TTC549 (cell line): ENCODE results near the gene ERI3.

ENCODE experiments used
- FAIRE-seq: peaks from 2 replicates; lab custom pipeline; 2012; peaks lifted over from hg19 to GRCh38; lab: Jason Lieb, UNC

Gene ERI3

GRCh38 chr1:44348061-44348485 lies 7.0 kb downstream of the ERI3 start:
- no peak for FAIRE-seq

GRCh38 chr1:44347280-44347679 lies 7.8 kb downstream of the ERI3 start:
- FAIRE-seq, result no peak

DNA sequence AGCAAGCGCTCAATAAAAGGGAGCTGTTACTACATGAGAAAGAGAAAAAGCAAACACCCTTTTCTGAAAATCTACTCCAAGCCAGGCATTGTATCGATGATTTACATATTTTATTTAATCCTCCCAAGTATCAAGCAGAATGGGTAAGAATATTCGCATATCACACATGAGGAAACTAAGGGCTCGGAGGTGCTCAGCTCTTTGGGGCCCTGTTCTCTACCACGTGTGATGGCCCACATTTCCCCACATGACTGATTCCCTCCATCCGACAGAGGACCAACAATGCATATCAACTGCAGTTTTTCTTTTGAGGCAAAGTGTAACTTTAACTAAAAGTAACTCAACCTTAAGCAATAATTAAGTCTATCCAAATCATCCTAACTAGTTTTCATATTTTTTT lies 8.2 kb downstream of the ERI3 start:
- FAIRE-seq, result no peak

GRCh38 chr1:44346184-44346583 lies 8.9 kb downstream of the ERI3 start:
- FAIRE-seq, result no peak

DNA sequence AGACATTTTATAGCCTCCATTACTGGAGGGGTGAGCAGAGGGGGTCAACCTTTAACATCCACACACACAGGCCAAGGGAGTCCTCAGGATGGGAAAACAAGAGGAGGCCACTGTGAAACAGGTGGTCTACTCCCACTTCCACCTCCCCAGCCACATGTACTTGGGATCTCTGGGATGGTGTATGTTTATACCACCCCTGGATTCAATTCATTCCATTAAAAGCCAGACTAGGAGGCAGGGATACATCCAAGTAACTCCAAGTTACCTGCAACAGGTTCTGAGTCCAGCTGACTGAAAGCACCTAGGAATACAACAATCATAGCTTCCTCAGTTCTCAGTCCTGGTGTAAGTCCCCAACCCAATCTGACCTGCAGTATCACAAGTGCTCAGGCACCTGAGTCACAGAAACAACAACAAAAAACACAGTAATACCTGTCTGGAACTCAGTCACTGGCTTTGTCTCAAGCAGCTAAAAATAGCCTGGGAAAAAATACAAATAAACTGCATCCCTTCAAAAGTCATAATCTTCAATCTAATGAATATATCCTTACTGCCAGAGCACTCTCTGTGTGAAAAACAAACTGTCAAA lies 9.8 kb downstream of the ERI3 start:
- no peak for FAIRE-seq

DNA sequence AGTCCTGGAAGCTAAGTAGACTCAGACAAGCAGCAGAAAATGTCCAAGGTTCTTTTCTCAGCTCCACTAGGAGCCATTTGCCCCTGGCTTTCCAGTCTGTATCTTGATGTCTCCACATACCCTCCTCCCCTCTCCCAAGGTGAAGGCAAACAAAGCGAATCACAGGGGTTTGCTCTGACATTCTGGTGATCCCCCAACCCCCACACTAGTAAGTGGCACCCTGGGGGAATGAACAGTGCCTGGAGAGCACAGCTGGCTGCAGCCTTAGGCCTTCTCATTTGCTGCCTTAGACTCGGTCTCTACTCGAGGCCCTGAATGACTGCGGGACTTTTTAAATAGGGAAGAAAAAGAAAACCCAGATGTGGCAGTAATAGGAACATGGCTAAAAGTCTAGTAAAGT lies 15.3 kb downstream of the ERI3 start:
- no peak for FAIRE-seq

- no peak for FAIRE-seq
Measured at GRCh38 chr1:44338136-44338535, 16.9 kb downstream of the ERI3 start.

GRCh38 chr1:44336668-44337067 lies 18.4 kb downstream of the ERI3 start:
- no peak for FAIRE-seq

DNA sequence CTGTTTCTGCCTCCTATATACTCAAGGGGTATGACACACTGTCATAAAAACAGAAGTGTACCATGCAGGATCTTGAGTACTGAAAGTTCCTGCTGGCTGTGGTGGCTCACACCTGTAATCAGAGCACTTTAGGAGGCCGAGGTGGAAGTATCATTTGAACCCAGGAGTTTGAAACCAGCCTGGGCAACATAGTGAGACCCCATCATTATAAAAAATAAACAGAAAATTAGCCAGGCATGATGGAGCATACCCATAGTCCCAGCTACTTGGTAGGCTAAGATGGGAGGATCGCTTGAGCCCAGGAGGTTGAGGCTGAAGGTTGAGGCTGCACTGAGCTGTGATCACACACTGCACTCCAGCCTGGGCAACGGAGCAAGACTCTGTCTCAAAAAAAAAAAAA lies 20.1 kb downstream of the ERI3 start:
- FAIRE-seq, result no peak

- no peak for FAIRE-seq
Measured at GRCh38 chr1:44333376-44333775, 21.7 kb downstream of the ERI3 start.

DNA sequence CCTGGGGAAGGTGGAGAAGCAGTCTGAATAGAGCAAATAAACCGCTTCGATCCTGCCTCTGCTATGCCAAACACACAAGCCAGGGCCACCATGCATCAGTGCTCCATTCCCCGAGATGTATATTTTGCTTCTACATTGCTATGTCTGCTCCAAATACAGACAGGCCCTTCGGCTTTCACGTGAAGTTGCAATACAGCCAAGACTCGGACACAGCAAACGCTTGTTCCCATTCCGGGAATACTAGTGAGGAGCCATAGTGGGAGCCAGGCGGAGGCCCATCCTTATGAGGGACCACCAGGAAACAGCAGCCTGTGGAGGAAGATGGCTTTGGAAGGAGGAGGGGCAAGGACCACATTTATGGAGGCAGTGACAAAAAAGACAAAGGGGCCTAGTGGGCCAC lies 22.6 kb downstream of the ERI3 start:
- FAIRE-seq, result no peak

- FAIRE-seq, result no peak
Measured at GRCh38 chr1:44330935-44331334, 24.1 kb downstream of the ERI3 start.

- no peak for FAIRE-seq
Measured at GRCh38 chr1:44328671-44329416, 26.2 kb downstream of the ERI3 start.

- no peak for FAIRE-seq
Measured at GRCh38 chr1:44327679-44328491, 27.2 kb downstream of the ERI3 start.

DNA sequence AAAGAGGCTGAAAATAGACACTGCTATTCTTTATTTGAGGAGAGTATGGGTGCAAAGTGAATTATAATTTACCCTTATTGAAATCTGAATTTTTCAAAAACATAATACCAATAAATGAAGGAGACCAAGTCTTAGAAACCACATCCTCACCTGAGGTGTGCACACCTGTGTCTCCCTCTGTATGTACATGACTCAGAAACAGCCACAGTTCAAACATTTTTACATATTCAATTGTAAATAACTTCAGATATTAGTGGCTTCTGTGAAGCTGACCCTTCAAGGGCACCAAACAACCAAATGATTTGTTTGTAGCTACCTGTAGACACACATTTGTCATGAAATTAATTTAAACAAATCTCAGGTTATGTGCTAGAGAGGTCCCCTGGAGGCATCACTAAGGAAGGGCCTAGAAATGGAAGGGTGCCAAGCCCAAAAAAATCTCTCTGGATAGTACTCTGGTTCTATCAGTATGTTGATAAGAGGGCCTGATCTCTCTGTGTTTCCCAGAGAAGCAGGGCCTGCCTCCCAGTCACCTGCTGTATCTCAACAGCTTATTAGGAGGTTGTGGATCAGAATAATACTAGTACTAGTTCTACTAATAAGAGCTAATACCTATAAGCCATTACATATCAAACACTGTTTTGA lies 28.1 kb downstream of the ERI3 start:
- FAIRE-seq, result no peak

GRCh38 chr1:44326024-44326701 lies 28.9 kb downstream of the ERI3 start:
- no peak for FAIRE-seq

DNA sequence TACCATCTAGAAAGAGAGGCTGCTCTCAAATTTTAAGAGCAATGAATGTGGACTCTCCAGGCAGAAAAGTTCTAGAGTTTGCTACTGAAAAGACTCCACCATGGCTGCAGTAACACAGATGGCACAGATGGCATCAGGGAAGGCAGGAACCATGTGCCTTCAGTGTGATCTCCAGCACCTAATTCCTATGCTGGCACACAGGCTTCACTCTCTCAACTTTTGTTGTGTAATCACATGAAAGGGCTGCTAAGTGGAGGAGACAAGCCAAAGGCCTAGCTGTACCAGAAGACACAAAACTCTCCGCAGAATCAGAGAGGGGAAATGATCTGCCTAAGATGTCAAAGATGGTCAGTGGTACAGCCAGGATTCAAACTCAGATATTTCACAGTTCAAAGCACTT lies 31.1 kb downstream of the ERI3 start:
- no peak for FAIRE-seq

- FAIRE-seq, result no peak
Measured at GRCh38 chr1:44322367-44322766, 32.7 kb downstream of the ERI3 start.

GRCh38 chr1:44321466-44321865 lies 33.6 kb downstream of the ERI3 start:
- no peak for FAIRE-seq

- FAIRE-seq, result no peak
Measured at GRCh38 chr1:44318097-44319088, 36.7 kb downstream of the ERI3 start.

DNA sequence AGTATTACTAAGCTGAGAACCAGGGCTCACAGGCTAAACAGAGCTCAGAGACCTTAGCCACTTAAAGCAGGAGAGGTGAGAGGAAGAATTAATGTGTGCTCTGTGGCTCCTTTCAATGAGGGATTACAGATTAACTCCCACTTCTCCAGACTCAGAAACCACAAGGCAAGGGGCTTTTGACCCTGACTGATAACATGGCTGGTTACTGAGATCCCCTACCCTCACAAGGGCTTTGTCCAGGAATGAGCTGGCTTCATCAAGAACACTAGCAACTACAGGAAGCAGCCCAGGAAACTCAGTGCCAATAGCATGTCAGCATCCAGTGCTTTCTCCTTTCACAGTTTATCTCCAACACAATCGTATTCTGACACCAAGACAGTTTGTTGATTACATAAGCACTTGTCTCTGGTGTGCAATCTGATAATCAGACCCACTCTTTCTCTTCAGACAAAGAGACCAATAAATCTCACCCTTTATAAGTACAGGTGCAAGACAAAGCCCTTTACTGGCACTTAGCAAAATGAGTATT lies 38.8 kb downstream of the ERI3 start:
- FAIRE-seq, result no peak
